GM10847 (cell line): ENCODE data around the gene LAGE3.

Experiments
- POLR2A ChIP-seq: IDR thresholded peaks from 2 replicates; pipeline ENCODE4 v1.6.1; 2011; ENCODE audit not compliant: insufficient read length; ENCODE audit errors: extremely low read depth

LAGE3 gene

DNA sequence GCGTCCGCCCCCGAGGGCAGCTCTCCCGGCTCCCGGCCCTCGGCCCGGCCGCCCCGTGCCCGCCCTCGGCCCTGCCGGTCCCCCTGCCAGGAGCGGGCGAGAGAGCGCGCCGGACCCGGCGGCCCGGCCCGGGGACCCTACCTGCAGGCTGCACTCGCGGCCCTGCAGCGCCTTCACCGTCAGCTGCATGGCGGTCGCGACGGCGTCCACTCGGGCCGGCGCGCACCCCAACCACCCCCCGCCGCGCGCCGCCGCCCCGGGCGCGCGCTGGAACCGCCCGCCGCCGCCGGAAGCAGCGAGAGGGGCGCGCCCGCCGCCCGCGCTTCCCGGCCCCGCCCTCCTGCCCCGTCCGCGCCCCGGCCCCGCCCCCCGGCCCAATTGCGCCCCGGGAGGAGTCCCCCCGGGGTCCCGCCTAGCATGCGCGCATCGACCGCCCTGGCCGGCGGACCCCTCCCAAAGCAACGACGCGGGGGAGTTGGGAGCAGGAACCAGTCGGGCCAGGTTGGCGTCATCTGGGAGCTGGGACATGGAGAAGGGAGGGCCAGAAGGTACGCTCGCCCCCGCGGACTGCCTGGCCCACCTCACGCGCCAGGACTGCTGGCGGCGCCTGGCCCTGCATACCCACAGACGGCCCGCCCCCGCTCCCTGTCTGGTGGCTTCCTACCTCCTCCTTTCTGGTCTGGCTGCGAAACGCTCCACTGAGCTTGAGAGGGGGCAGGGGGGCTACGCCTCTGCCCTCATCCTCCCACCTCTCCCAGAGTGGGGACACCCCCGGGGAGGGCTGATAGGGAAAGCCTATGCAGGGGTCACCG is 7.5 kb upstream of the LAGE3 start, which contains the start of gene UBL4A:
Gene UBL4A (minus strand): TSS at position 220 of the 812 bp plus-strand sequence. CDS start 31 bp downstream, at position 189.
- no peak for TF ChIP-seq POLR2A

- TF ChIP-seq POLR2A = no peak
Observed at GRCh38 chrX:154486052-154486395, 6.9 kb upstream of the LAGE3 start.

DNA sequence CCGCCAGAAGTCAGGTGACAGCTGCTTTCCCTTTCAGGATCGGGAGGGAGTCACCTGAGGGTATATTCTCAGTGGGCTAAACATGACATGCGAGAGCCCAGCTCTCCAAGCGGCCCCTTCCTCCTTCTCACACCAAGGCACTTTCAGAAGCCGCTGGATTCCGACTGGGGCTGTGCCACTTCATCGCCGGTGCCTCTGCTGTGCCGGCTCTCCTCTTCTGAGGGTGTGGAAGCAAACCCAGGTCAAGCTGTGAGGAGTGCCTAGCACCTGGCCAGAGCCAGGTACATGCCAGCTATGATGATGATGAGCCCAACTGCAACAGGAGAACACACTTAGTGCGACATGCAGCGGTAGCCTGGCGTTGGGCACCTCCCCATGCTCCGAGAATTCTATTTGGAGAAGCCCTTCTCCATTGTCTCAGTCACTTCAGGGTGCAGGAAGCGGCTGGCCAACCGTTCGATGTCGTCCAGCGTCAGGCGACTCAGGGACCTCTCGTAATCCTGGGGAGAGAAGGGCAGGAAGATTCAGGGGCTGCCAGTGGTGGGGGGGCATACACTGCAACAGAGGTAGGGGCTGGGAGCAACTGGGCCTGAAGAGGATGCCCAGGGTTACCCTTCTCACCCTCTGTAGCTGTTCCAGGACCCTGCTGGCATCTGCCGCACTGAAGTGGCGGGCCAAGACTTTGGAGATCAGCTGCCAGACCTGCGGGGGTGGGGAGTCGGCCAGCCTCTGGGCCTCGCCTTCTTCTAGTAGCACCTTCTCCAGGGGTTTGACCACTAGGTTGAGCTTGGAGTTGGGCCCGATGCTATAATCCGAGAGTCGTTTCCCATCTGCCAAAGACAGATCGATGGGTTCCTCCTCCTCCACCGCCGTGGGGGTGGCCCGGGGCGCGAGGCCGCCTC is 6.3 kb upstream of the LAGE3 start:
- TF ChIP-seq POLR2A = no peak

GRCh38 chrX:154484255-154485149 is 5.4 kb upstream of the LAGE3 start:
- TF ChIP-seq POLR2A = no peak

- TF ChIP-seq POLR2A = no peak
Observed at GRCh38 chrX:154483325-154483724, 4.2 kb upstream of the LAGE3 start.

DNA sequence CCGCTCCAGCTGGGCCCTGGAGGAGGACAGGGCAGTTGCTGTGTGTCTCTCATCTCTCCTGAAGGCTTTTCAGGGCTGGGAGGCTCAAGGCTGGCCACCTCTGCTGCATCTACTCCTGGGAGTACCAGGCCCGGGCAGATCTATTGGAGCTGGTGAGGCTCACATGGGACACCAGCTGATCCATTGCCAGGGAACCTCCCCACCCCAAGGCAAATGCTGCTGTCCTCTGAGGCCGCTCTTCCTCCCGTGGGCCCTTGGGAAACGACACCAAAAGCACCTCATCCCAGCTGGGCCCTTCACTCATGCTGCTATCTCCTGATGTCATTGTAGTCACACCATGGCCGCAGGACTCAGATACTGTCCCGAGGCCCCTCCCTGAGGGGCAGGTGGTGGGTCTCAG is 3.7 kb upstream of the LAGE3 start:
- TF ChIP-seq POLR2A = no peak

GRCh38 chrX:154481911-154482601 is 3.0 kb upstream of the LAGE3 start:
- no peak for TF ChIP-seq POLR2A

DNA sequence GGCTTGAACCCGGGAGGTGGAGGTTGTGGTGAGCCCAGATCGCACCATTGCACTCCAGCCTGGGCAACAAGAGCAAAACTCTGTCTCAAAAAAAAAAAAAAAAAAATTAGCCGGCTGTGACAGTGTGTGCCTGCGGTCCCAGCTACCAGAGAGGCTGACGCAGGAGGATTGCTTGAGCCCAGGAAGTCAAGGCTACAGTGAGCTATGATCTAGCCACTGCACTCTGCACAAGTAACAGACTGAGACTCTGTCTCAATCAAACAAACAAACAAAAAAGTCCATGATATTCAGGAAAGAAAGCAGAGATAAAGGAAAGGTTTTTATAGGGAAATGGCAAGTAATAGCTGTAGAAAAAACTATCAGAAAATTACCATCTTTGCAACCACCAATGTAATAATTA is 2.1 kb upstream of the LAGE3 start:
- no peak for TF ChIP-seq POLR2A

- TF ChIP-seq POLR2A = no peak
Observed at GRCh38 chrX:154477891-154478477, 1.1 kb downstream of the LAGE3 start.

DNA sequence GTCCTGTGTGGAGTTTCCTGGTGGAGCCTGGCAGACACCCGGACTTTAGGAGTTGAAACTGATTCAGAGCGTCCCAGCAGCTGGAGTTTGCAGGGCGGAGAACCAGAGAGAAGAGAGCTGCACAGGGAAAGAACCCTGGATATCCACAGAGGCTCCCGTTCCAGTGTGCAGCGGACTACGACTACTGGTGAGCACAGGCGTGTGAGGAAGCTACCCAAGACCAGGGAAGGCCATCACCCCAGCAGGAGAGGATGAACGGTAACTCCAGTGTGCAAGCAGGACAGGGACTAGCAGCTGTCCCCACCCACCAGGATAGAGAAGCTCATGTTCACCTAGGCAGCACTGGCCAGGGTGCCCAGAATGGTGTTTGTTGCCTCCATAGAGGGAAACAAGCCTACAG is 2.3 kb downstream of the LAGE3 start:
- TF ChIP-seq POLR2A = no peak

DNA sequence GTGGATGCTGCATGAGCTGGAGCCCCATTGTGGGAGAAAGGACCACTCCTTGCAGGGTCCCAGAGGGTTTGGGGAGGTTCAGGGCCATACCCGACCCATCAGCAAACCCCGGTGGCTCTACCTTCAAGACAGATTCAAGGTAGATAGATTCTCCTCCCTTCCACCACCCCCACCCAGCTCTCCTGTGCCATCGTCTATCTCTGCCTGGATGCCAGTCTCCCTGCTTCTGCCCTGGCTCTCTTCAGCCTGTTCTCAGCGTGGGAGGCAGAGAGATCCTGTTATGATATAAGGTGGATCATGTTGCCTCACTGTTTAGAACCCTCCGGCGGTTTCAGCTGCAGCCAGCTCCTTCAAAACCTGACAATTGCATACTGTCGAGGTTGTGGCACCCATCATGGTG is 5.4 kb downstream of the LAGE3 start:
- TF ChIP-seq POLR2A = no peak

GRCh38 chrX:154472685-154473632 is 6.1 kb downstream of the LAGE3 start:
- no peak for TF ChIP-seq POLR2A

DNA sequence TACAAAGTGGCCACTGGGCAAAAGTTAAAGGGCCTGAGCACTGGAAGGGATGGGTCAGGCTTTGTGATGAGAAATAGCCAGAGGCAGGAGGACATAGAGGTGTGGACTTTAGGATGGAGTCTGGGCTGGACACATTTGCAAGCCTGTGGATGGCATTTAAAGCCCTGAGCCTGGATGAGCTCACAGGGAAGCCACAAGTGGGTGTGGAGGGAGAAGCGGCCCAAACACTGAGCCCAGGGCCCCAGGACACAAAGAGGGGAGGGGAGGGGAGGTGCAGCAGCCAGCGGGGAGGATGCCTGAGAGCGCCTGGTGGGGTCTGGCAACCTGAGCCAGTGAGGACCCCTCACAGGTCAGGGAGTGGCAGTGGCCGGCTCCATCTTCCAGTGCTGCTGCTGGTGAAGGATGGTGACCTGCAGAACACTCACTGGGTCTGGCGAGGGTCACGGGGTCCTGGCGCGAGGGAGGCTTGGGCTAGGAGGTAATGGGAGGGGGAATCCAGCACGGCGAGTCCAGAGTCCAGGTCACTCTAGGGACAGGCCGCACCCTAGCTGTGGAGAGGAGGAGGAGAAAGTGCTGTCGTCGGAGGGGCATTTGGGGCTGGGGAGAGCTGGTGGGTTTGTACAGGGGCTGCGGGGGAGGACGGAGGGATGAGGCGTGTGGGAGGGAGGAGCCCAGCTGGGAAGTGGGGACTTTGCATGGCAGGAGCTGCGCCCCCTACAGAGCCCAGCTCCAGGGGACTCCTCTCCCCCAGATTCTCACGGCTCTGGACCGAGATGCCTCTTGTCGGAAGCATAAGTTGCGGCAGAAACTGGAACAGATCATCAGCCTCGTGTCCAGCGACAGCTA is 7.0 kb downstream of the LAGE3 start:
- no peak for TF ChIP-seq POLR2A
